NCI-H1694 treated with DMSO at 0.1 percent for 48 hours (cell line): ENCODE results near the gene CASP3.
"Not testable (repeated sequence)": the region's sequence is repeated elsewhere in the genome, so short reads cannot be mapped to it uniquely, and the experiment has no call there.

Source experiments
- DNase-seq: peaks from one replicate; lab custom pipeline; 2025; lab: John Stamatoyannopoulos, UW

The CASP3 gene

DNA sequence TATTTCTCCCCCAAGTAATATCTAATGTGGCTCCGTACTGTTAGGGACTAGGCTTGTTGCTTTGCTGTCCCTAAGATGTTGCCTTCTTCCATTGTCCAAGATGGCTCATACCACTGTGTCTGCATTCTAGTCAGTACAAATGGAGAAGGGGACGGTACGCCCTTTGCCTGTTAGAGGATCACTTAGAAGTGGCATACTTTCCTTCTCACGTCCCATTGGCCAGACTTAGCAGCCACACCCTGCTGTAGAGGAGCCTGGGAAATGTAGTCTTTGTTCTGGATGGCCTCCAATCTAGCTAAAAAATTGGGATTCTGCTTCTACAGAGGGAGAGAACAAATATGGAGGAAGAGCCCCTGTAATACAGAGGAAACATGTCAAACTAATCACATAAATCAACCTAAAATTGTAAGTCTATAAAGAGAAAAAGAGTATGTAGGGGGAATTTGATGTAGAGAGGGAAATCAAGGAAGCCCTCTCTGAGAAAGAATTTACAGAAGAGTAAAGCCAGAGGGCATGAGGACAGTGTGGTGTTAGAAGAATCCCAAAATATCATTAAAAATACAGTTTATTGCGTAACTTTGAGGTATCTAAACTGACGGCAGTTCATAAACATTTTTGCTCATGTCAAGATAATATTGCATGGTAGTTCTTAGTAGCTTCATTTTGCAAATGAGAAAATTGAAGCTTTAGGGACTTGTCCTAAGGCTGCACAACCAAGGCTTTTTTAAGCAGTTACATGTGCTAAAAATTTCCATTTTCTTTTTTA is 15.4 kb upstream of the CASP3 start:
- DNase-seq = no peak

GRCh38 chr4:184662236-184662635 is 13.0 kb upstream of the CASP3 start:
- DNase-seq = no peak

GRCh38 chr4:184660978-184661377 is 11.7 kb upstream of the CASP3 start:
- no peak for DNase-seq

GRCh38 chr4:184657820-184658219 is 8.6 kb upstream of the CASP3 start:
- DNase-seq = not testable (repeated sequence)

GRCh38 chr4:184657144-184657543 is 7.9 kb upstream of the CASP3 start:
- DNase-seq = no peak

- no peak for DNase-seq
Observed at GRCh38 chr4:184655889-184656869, 6.9 kb upstream of the CASP3 start.

DNA sequence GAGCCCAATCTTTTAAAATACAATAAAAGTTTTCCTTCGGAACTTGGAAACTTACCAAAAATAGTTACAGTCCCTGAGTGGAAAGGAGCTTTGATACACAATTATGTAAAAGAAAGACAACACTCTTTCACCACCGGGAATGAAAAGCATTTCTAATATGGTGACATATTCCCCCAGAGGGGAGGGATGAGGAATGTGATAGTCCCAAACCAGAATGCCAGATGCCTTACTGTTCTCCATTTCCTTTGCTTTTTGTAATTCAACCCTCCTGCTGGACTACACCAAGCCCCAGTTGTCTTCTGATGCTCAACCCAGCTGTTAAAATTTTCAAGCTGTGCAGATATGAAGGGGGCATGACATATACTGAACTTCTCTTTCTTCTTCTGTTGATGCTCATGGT is 4.4 kb upstream of the CASP3 start:
- DNase-seq = no peak

GRCh38 chr4:184652681-184653080 is 3.4 kb upstream of the CASP3 start:
- DNase-seq = not testable (repeated sequence)

- DNase-seq = no peak
Observed at GRCh38 chr4:184651899-184652298, 2.7 kb upstream of the CASP3 start.

DNA sequence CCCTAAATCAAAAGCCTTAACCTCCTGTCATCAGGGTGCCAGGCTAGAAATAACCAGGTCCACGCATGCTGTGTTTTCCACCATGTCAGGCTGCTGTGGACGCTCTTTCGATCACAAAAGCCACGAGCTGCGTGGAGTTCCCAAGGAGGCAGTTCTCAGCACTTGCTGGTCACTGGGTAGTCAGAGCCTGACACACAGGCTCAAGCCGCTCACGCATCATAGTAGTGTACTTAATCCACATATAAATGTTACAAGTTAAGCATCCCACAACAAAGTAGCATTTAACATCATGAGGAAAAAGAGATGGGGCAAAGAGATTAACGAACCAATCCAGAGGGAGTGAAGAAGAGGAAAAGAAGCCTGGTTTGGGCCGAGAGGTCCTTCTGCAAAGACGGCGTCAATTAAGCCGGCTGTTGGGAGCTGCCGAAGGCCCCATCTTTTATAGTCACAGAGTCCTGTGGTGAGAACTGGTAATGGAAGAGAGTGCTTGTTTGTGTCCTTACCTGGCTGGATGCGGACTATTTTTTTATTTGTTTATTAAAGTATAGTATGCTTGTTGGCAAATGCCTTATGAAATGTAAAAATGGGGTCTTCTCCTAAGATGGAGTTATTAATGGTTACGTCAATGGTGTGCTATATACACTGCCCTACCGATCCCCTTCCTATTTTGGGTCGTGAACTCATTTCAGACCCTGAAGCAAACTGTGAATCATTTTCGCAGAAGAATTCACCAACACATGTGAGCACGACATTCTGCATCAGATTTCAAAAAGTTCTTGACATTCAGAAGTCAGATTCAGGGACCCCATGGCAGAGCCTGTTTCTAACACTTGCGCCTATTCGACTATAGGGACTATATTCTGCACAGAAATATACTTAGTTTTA is 966 bp upstream of the CASP3 start:
- no peak for DNase-seq

DNA sequence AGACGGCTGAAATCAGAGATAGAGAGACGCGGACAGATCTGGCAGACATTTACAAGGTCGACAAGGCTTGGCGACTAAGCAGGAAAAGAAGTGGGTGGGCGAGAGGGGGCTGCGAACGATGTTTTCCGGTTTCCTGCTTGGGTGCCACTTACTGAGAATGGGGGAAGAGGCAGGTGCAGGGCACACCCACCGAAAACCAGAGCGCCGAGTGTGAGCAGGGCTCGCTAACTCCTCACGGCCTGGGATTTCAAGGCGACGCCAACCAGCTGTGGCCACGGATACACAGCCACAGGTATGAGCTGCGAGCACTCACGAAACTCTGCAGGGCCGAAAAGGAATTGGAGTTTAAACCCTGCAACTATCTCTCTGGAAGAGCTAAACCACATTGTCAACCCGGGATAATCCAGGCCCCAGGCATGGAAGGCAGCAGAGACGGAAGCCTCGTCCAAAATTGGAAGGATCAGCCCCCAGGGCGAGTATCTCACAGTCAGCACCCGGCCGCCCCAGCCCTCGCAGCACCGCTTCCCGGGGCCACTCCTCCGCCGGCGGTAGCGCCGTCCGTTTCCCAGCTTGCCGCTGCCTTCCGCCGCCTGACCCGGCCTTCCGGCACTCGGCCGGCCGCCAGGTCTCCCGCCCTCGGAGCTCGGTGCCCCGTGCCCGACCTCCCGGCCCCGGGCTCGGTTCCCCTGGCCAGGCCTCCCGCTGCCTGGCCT is 778 bp downstream of the CASP3 start:
- no peak for DNase-seq

- DNase-seq = no peak
Observed at GRCh38 chr4:184648054-184648312, 1.3 kb downstream of the CASP3 start.

GRCh38 chr4:184647266-184648053 is 1.8 kb downstream of the CASP3 start:
- no peak for DNase-seq

GRCh38 chr4:184645904-184646610 is 3.2 kb downstream of the CASP3 start:
- DNase-seq = no peak

- no peak for DNase-seq
Observed at GRCh38 chr4:184644553-184645307, 4.5 kb downstream of the CASP3 start.

- DNase-seq = no peak
Observed at GRCh38 chr4:184643731-184644130, 5.5 kb downstream of the CASP3 start.

DNA sequence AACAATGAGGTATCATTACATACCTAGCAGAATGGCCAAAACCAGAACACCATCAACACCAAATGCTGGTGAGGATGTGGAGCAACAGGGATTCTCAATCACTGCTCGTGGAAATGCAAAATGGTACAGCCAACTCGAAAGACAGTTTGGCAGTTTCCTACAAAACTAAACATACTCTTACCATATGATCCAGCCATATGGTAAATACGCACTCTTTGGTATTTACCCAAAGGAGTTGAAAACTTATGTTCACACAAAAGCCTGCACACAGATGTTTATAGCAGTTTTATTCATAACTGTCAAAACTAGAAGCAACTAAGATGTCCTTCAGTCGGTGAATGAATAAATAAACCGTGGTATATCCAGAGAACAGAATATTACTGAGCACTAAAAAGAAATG is 7.8 kb downstream of the CASP3 start:
- DNase-seq = no peak

GRCh38 chr4:184641022-184641421 is 8.2 kb downstream of the CASP3 start:
- DNase-seq = no peak

GRCh38 chr4:184636897-184637296 is 12.3 kb downstream of the CASP3 start:
- DNase-seq = no peak
